Lower leg skin (tissue), 3 donors: Measurements from ENCODE around the gene HGFAC.
A peak's percentile ranks its signal among the peaks of the same experiment; 100 is the strongest.

Source experiments
- CTCF ChIP-seq, 3 donors: fragments of 450-650 bp; IDR thresholded peaks; one replicate each; pipeline ENCODE4 v1.5.1; 2016; ENCODE audit warnings: antibody characterized with exemption in 3 of 3, mild to moderate bottlenecking in 3 of 3, moderate library complexity in 2 of 3
- POLR2A ChIP-seq, 2 donors: fragments of 450-650 bp; IDR thresholded peaks; one replicate each; pipeline ENCODE4 v1.6.1; 2016 to 2017; ENCODE audit warnings: antibody characterized with exemption in 2 of 2, mild to moderate bottlenecking in 1 of 2, moderate library complexity in 1 of 2

GRCh38 chr4:3468804-3469203 lies 27.0 kb downstream of the HGFAC start:
- TF ChIP-seq CTCF (IDR thresholded peaks at IDR 0.05) (peak in 1 of 3 donors; percentile 8), POLR2A (IDR thresholded peaks at IDR 0.05) (no peak)
